Aorta (tissue), 5 donors: ENCODE measurements around the gene TSHZ3. TPM values are rescaled to one million over a fixed set of nuclear protein-coding genes. Genes with fewer than 3 reads are reported as not detected.

Source experiments
- ATAC-seq: fragments of 200-7000 bp; cut with Tn5 transposase; one replicate; pipeline ENCODE4 v1.9.1; 2022; ENCODE audit warnings: moderate library complexity; ENCODE audit not compliant: low FRiP score
- DNase-seq, 2 donors: peaks; one replicate each; pipeline ENCODE4 v3.0.0-alpha.2; 2020
- H3K27ac ChIP-seq, 2 donors: one replicate each; pipeline ENCODE4 v1.5.1; 2013; ENCODE audit warnings: low read length in 2 of 2, mild to moderate bottlenecking in 2 of 2, moderate library complexity in 2 of 2, control low read depth in 1 of 2, inconsistent platforms in 1 of 2, low read depth in 1 of 2
- H3K27me3 ChIP-seq, 2 donors: one replicate each; pipeline ENCODE4 v1.6.1; 2013; ENCODE audit warnings: control low read depth in 1 of 2, low read length in 1 of 2, mild to moderate bottlenecking in 1 of 2, moderate library complexity in 1 of 2; ENCODE audit not compliant: insufficient read depth in 2 of 2, control insufficient read depth in 1 of 2
- H3K36me3 ChIP-seq, 2 donors: one replicate each; pipeline ENCODE4 v1.6.1; 2013; ENCODE audit warnings: control low read depth in 1 of 2, low read length in 1 of 2, mild to moderate bottlenecking in 1 of 2; ENCODE audit not compliant: insufficient read depth in 2 of 2, control insufficient read depth in 1 of 2
- H3K4me1 ChIP-seq, 2 donors: one replicate each; pipeline ENCODE4 v1.6.1; 2013; ENCODE audit warnings: low read length in 2 of 2, control low read depth in 1 of 2, mild to moderate bottlenecking in 1 of 2, moderate library complexity in 1 of 2; ENCODE audit not compliant: insufficient read depth in 2 of 2, control insufficient read depth in 1 of 2
- H3K4me3 ChIP-seq, 2 donors: one replicate each; pipeline ENCODE4 v1.5.1; 2013; ENCODE audit warnings: low read length in 2 of 2, control low read depth in 1 of 2, mild to moderate bottlenecking in 1 of 2
- H3K9me3 ChIP-seq: one replicate; pipeline ENCODE4 v1.6.1; 2013; ENCODE audit warnings: mild to moderate bottlenecking, low read length; ENCODE audit not compliant: control insufficient read depth
- WGBS, 2 donors: extraction: QIAGEN DNeasy Blood & Tissue Kit; methylation state at CpG; one replicate each; pipeline ENCODE4 v1.1.7; 2013; 5-methylcytosine and 5-hydroxymethylcytosine counted together
- intact Hi-C, 2 donors: fragments of 100-400 bp; cut with DNase I; formaldehyde crosslinking; loops; one replicate each; pipeline versions ENCODE4 v1.14.2 to v1.15.0; 2022
- polyA plus RNA-seq, 2 donors: library from polyadenylated mRNA; stranded (reverse); fragments of 200-250 nt; gene quantifications; one replicate each; pipeline ENCODE4 v1.2.3, GENCODE V29; 2013
- total RNA-seq, 2 donors: library from RNA; stranded (reverse); fragmentation: NEBNext Ultra II Directional; extraction: Animal tissue kit (Norgen Biotek cat#: 25700); gene quantifications; one replicate each; pipeline ENCODE4 v1.2.1, GENCODE V29; 2021
- donor health status: healthy with polysubstance abuse.
- donor health status: Bipolar disorder and iron deficiency.
- donor health status: DM: no; HTN: no; CAD: no.
- donor health status: DM: no; HTN: no; CAD: no.
- donor health status: DM: yes; HTN: yes; CAD: no.

TSHZ3 gene
- total and polyA plus RNA-seq, 4 donors: 3.0 to 20.6 (median 10.8) TPM

- ATAC-seq (no peak), DNase-seq (no peak)
- Histone ChIP-seq H3K4me1 (no peaks in the 10 kb centered on the region), H3K27ac (no peak overlapping the region), H3K36me3 (no peaks in the 10 kb centered on the region), H3K4me3 (no peak overlapping the region), H3K27me3 (no peaks in the 10 kb centered on the region), H3K9me3 (no peaks in the 10 kb centered on the region)
- intact Hi-C loops: no loop called here
- WGBS, 2 donors: 17 to 25% methylated on average over 11 of the region's 11 CpGs
Observed at GRCh38 chr19:31261603-31262212, 87.5 kb downstream of the TSHZ3 start.

- 31 to 46% methylated on average over 3 of the region's 3 CpGs for WGBS, 2 donors
- H3K4me1 ChIP-seq: no peaks in the 10 kb centered on the region
- no peaks in the 10 kb centered on the region for H3K27me3 ChIP-seq
- H3K27ac ChIP-seq: no peak overlapping the region
- DNase-seq (no peak), ATAC-seq (no peak)
- no peaks in the 10 kb centered on the region for H3K36me3 ChIP-seq
- no peak overlapping the region for H3K4me3 ChIP-seq
- intact Hi-C loops: no loop called here
- no peaks in the 10 kb centered on the region for H3K9me3 ChIP-seq
Observed at GRCh38 chr19:31261019-31261602, 88.1 kb downstream of the TSHZ3 start.

- intact Hi-C loops: no loop called here
- peak in 1 of 2 donors; percentile 32 for DNase-seq
- Histone ChIP-seq H3K4me3 (no peak overlapping the region), H3K4me1 (no peaks in the 10 kb centered on the region), H3K27me3 (no peaks in the 10 kb centered on the region), H3K27ac (no peak overlapping the region), H3K36me3 (no peaks in the 10 kb centered on the region), H3K9me3 (no peaks in the 10 kb centered on the region)
- no peak for ATAC-seq
- 85 to 92% methylated on average over 7 of the region's 7 CpGs for WGBS, 2 donors
Observed at GRCh38 chr19:31260171-31260933, 88.9 kb downstream of the TSHZ3 start.

- H3K27me3 ChIP-seq: no peaks in the 10 kb centered on the region
- 57 to 64% methylated on average over 15 of the region's 15 CpGs for WGBS, 2 donors
- H3K9me3 ChIP-seq: no peaks in the 10 kb centered on the region
- no peaks in the 10 kb centered on the region for H3K36me3 ChIP-seq
- H3K4me3 ChIP-seq: no peak overlapping the region
- intact Hi-C loops: no loop called here
- H3K4me1 ChIP-seq: no peaks in the 10 kb centered on the region
- DNase-seq (no peak), ATAC-seq (no peak)
- H3K27ac ChIP-seq: no peak overlapping the region
Observed at GRCh38 chr19:31258211-31259052, 90.8 kb downstream of the TSHZ3 start.

- H3K27ac ChIP-seq: no peak overlapping the region
- 73 to 76% methylated on average over 11 of the region's 11 CpGs for WGBS, 2 donors
- no peaks in the 10 kb centered on the region for H3K4me1 ChIP-seq
- H3K27me3 ChIP-seq: no peaks in the 10 kb centered on the region
- H3K4me3 ChIP-seq: no peak overlapping the region
- ATAC-seq: no peak
- H3K36me3 ChIP-seq: no peaks in the 10 kb centered on the region
- no peak for DNase-seq
- no peaks in the 10 kb centered on the region for H3K9me3 ChIP-seq
- intact Hi-C loops: no loop called here
Observed at GRCh38 chr19:31257426-31258130, 91.7 kb downstream of the TSHZ3 start.

GRCh38 chr19:31257025-31257424 lies 92.2 kb downstream of the TSHZ3 start:
- Histone ChIP-seq H3K27me3 (no peaks in the 10 kb centered on the region), H3K27ac (no peak overlapping the region), H3K9me3 (no peaks in the 10 kb centered on the region), H3K4me3 (no peak overlapping the region), H3K4me1 (no peaks in the 10 kb centered on the region), H3K36me3 (no peaks in the 10 kb centered on the region)
- 72 to 75% methylated on average over 9 of the region's 9 CpGs for WGBS, 2 donors
- intact Hi-C loops: no loop called here
- no peak for DNase-seq
- no peak for ATAC-seq

GRCh38 chr19:31256593-31256960 lies 92.7 kb downstream of the TSHZ3 start:
- no peaks in the 10 kb centered on the region for H3K36me3 ChIP-seq
- no peak overlapping the region for H3K27ac ChIP-seq
- intact Hi-C loops: no loop called here
- DNase-seq: no peak
- no peaks in the 10 kb centered on the region for H3K4me1 ChIP-seq
- no peak overlapping the region for H3K4me3 ChIP-seq
- no peaks in the 10 kb centered on the region for H3K27me3 ChIP-seq
- ATAC-seq: no peak
- 87 to 90% methylated on average over 8 of the region's 8 CpGs for WGBS, 2 donors
- H3K9me3 ChIP-seq: no peaks in the 10 kb centered on the region

- DNase-seq (no peak), ATAC-seq (no peak)
- Histone ChIP-seq H3K4me3 (no peak overlapping the region), H3K27me3 (no peaks in the 10 kb centered on the region), H3K27ac (no peak overlapping the region), H3K36me3 (no peaks in the 10 kb centered on the region), H3K9me3 (no peaks in the 10 kb centered on the region), H3K4me1 (no peaks in the 10 kb centered on the region)
- 82 to 83% methylated on average over 11 of the region's 11 CpGs for WGBS, 2 donors
- intact Hi-C loops: no loop called here
Observed at GRCh38 chr19:31255831-31256592, 93.2 kb downstream of the TSHZ3 start.
